Tibial nerve (tissue), 4 donors: ENCODE measurements around the gene PAPPA.

Source experiments
- EP300 ChIP-seq, 2 donors: sonication (generic); formaldehyde crosslinking; IDR thresholded peaks; one replicate each; pipeline ENCODE4 v1.6.1; 2017; ENCODE audit warnings: antibody characterized with exemption in 2 of 2, mild to moderate bottlenecking in 1 of 2
- POLR2A ChIP-seq, 2 donors: fragments of 450-650 bp; IDR thresholded peaks; one replicate each; pipeline ENCODE4 v1.6.1; 2017; ENCODE audit warnings: antibody characterized with exemption in 2 of 2, mild to moderate bottlenecking in 2 of 2, moderate library complexity in 2 of 2
- TF ChIP-seq, protein P1 (sequence below), 5 experiments: fragments of 200-600 bp in 3 of 5; fragments of 450-650 bp in 2 of 5; sonication (generic) in 3 of 5; IDR thresholded peaks; one replicate each; pipeline ENCODE4 v1.5.1; 2016 to 2019; ENCODE audit warnings: antibody characterized with exemption in 5 of 5, mild to moderate bottlenecking in 3 of 5, moderate library complexity in 2 of 5

DNA sequence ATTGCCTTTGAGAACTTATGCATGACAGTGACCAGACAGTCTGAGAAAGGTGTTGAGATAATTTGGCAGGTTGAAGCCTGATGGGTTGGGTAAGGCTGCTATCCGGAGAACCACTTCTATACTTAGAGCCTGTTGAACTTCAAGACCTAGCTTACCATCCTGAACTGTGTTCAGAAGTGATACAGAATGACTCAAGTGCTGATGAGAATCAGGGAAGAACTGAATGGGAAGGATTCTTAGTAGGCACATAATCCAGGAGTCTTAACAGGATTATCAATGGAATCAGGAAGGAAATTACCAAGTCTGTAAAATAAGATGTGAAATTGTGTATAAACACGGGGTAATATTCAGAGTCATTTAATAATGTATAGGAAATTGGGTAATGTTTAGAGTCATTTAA is 9.0 kb upstream of the PAPPA start:
- TF ChIP-seq, protein P1, sequence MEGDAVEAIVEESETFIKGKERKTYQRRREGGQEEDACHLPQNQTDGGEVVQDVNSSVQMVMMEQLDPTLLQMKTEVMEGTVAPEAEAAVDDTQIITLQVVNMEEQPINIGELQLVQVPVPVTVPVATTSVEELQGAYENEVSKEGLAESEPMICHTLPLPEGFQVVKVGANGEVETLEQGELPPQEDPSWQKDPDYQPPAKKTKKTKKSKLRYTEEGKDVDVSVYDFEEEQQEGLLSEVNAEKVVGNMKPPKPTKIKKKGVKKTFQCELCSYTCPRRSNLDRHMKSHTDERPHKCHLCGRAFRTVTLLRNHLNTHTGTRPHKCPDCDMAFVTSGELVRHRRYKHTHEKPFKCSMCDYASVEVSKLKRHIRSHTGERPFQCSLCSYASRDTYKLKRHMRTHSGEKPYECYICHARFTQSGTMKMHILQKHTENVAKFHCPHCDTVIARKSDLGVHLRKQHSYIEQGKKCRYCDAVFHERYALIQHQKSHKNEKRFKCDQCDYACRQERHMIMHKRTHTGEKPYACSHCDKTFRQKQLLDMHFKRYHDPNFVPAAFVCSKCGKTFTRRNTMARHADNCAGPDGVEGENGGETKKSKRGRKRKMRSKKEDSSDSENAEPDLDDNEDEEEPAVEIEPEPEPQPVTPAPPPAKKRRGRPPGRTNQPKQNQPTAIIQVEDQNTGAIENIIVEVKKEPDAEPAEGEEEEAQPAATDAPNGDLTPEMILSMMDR (IDR thresholded peaks at IDR 0.05) = no peak
- no peak for TF ChIP-seq POLR2A (IDR thresholded peaks at IDR 0.05)
- no peak for TF ChIP-seq EP300 (IDR thresholded peaks at IDR 0.05)
